Lower leg skin (tissue), 3 donors: ENCODE measurements around the gene KCNMB2.

Experiments used
- CTCF ChIP-seq, 3 donors: fragments of 450-650 bp; IDR thresholded peaks; one replicate each; pipeline ENCODE4 v1.5.1; 2016; ENCODE audit warnings: antibody characterized with exemption in 3 of 3, mild to moderate bottlenecking in 3 of 3, moderate library complexity in 2 of 3
- POLR2A ChIP-seq, 2 donors: fragments of 450-650 bp; IDR thresholded peaks; one replicate each; pipeline ENCODE4 v1.6.1; 2016 to 2017; ENCODE audit warnings: antibody characterized with exemption in 2 of 2, mild to moderate bottlenecking in 1 of 2, moderate library complexity in 1 of 2

GRCh38 chr3:178583963-178584575, 47.8 kb downstream of the KCNMB2 start:
- TF ChIP-seq CTCF (IDR thresholded peaks at IDR 0.05) (no peak), POLR2A (IDR thresholded peaks at IDR 0.05) (no peak)
